ENCODE results near the gene PCDHGA9. TPM values are rescaled to one million over a fixed set of nuclear protein-coding genes. Genes with fewer than 3 reads are reported as not detected.
"Not testable (repeated sequence)": the region's sequence is repeated elsewhere in the genome, so short reads cannot be mapped to it uniquely, and the experiment has no call there.

PCDHGA9 gene
- total and polyA plus RNA-seq, 3 donors from 2014 or later: 1.1 to 13.1 (median 13.0) TPM

DNA sequence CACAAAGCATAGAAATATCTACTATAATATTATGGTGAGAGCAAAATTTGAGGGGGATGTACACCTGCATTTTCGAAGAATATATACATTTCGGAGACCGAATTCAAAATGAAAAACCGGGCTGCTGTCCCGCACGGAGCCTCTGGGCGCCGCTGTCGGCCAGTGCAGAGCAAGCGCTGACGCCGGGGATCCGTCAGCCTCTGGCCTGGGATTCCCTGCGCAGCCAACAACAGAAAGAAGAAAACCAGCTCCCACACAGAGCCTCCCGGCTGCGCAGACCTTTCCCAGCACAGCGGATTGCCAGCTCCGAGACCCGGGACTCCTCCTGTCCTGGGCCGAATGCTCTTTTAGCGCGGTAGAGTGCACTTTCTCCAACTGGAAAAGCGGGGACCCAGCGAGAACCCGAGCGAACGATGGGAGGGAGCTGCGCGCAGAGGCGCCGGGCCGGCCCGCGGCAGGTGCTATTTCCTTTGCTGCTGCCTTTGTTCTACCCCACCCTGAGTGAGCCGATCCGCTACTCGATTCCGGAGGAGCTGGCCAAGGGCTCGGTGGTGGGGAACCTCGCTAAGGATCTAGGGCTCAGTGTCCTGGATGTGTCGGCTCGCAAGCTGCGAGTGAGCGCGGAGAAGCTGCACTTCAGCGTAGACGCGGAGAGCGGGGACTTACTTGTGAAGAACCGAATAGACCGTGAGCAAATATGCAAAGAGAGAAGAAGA is 5.4 kb downstream of the PCDHGA9 start, which contains the start of gene PCDHGB6:
Gene PCDHGB6 (plus strand): TSS at position 232 of the 716 bp plus-strand sequence. CDS start 182 bp downstream, at position 414.
- H3K27me3 ChIP-seq; H3K9me3 ChIP-seq; H3K36me3 ChIP-seq (ENCODE audit: low read depth, missing control alignments); H3K4me1 ChIP-seq; H3K27ac ChIP-seq; intact Hi-C loops (cut with DNase I; ENCODE audit: low total_unique reads): not testable (repeated sequence)
- DNase-seq: peak; percentile 71
- TF ChIP-seq, protein P1, sequence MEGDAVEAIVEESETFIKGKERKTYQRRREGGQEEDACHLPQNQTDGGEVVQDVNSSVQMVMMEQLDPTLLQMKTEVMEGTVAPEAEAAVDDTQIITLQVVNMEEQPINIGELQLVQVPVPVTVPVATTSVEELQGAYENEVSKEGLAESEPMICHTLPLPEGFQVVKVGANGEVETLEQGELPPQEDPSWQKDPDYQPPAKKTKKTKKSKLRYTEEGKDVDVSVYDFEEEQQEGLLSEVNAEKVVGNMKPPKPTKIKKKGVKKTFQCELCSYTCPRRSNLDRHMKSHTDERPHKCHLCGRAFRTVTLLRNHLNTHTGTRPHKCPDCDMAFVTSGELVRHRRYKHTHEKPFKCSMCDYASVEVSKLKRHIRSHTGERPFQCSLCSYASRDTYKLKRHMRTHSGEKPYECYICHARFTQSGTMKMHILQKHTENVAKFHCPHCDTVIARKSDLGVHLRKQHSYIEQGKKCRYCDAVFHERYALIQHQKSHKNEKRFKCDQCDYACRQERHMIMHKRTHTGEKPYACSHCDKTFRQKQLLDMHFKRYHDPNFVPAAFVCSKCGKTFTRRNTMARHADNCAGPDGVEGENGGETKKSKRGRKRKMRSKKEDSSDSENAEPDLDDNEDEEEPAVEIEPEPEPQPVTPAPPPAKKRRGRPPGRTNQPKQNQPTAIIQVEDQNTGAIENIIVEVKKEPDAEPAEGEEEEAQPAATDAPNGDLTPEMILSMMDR (IDR thresholded peaks at IDR 0.05): peak; percentile 21 to 49 (median 49)
- 9 to 14% methylated on average over 32 to 44 of the region's 51 CpGs for WGBS, 2 donors
- H3K4me3 ChIP-seq: peak within 1 kb of the TSS in 1 of 2 donors; percentile 48

- Histone ChIP-seq H3K4me1 (no peaks in the 10 kb centered on the region), H3K9me3 (no peaks in the 10 kb centered on the region), H3K27ac (no peak overlapping the region), H3K27me3 (no peaks in the 10 kb centered on the region), H3K4me3 (no peak overlapping the region), H3K36me3 (ENCODE audit: low read depth, missing control alignments) (no peaks in the 10 kb centered on the region)
- intact Hi-C loops (cut with DNase I; ENCODE audit: low total_unique reads): no loop called here
- 24 to 33% methylated on average over 1 to 64 of the region's 64 CpGs for WGBS, 2 donors
- DNase-seq: no peak
- TF ChIP-seq, protein P1 (IDR thresholded peaks at IDR 0.05): no peak
- TF ChIP-seq POLR2A (IDR thresholded peaks at IDR 0.05): no peak
Observed at GRCh38 chr5:141409598-141410306, 7.2 kb downstream of the PCDHGA9 start.

DNA sequence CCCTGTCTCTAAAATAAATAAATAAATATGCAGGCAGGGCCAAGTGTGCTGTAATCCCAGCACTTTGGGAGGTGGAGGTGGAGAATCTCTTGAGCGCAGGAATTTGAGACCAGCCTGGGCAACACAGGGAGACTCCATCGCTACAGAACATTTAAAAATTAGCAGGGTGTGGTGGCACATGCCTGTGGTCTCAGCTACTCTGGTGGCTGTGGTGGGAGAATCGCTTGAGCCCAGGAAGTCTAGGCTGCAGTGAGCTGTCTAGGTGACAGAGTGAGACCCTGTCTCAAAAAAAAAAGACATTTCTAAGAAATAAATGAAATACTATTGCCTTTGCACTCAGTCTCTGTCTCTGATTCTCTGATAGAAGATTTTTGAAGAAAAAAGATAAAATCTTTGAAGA is 9.0 kb downstream of the PCDHGA9 start:
- WGBS, 2 donors: 71 to 73% methylated on average over 3 of the region's 3 CpGs

DNA sequence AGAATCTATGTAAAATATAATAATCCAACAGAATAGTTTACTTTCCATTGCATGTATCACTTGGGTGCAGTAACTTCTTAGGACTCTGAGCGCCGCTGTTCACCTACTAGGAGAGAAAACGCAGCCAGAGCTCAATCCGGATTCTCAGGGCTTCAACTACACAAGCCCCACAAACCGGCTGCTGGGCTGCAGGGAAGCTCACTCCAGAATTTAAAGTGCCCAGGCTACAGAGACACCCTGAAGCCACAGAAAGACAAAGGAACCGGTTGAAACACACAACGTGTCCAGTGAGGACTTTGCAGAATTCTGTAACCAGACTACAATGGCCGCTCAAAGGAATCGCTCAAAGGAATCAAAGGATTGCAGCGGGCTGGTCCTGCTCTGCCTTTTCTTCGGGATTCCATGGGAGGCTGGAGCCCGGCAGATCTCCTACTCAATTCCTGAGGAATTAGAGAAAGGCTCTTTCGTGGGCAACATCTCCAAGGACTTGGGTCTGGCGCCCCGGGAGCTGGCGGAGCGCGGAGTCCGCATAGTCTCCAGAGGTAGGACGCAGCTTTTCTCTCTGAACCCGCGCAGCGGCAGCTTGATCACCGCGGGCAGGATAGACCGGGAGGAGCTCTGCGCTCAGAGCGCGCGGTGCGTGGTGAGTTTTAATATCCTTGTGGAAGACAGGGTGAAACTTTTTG is 10.4 kb downstream of the PCDHGA9 start, which contains the start of gene PCDHGA10:
Gene PCDHGA10 (plus strand): TSS at position 134 of the 686 bp plus-strand sequence. CDS start 189 bp downstream, at position 323.
- H3K9me3 ChIP-seq: no peaks in the 10 kb centered on the region
- peak within 1 kb of the TSS in 1 of 2 donors; percentile 36 for H3K4me3 ChIP-seq
- no peak for TF ChIP-seq POLR2A (IDR thresholded peaks at IDR 0.05)
- TF ChIP-seq, protein P1 (IDR thresholded peaks at IDR 0.05): peak in 2 of 3 experiments; percentile 27 to 32
- no peaks in the 10 kb centered on the region for H3K36me3 ChIP-seq (ENCODE audit: low read depth, missing control alignments)
- no peaks in the 10 kb centered on the region for H3K4me1 ChIP-seq
- peak; percentile 74 for DNase-seq
- 9 to 28% methylated on average over 27 to 31 of the region's 31 CpGs for WGBS, 2 donors
- H3K27ac ChIP-seq: no peak within 1 kb of the TSS
- intact Hi-C loops (cut with DNase I; ENCODE audit: low total_unique reads): no loop called here
- no peaks in the 10 kb centered on the region for H3K27me3 ChIP-seq

More for the DNA sequence above, 9.0 kb downstream of the PCDHGA9 start:
- H3K4me3 ChIP-seq: no peak overlapping the region
- H3K4me1 ChIP-seq: no peaks in the 10 kb centered on the region
- no peak for DNase-seq
- no peaks in the 10 kb centered on the region for H3K9me3 ChIP-seq
- H3K36me3 ChIP-seq (ENCODE audit: low read depth, missing control alignments): no peaks in the 10 kb centered on the region
- TF ChIP-seq, protein P1 (IDR thresholded peaks at IDR 0.05): no peak
- no peak for TF ChIP-seq POLR2A (IDR thresholded peaks at IDR 0.05)
- intact Hi-C loops (cut with DNase I; ENCODE audit: low total_unique reads): no loop called here
- no peaks in the 10 kb centered on the region for H3K27me3 ChIP-seq
- H3K27ac ChIP-seq: no peak overlapping the region

Measured in testis (tissue), 3 donors.